ENCODE results near the gene GTPBP4.

- TF ChIP-seq CSDC2 (CRISPR knock-in tag; IDR thresholded peaks at IDR 0.05): no peak
- no peak for TF ChIP-seq ESRRG (CRISPR knock-in tag; IDR thresholded peaks at IDR 0.05)
Measured at GRCh38 chr10:1059902-1060301, 71.7 kb downstream of the GTPBP4 start.

Data from SK-N-SH treated with all-trans-retinoic acid at 6 μM for 48 hours (cell line).